Erythroblast (primary cell): ENCODE results near the gene ARSB.

Experiments
- GATA1 ChIP-seq: IDR thresholded peaks from 2 replicates; pipeline ENCODE4 v1.6.1; 2011; ENCODE audit warnings: low read depth, mild to moderate bottlenecking, control low read depth, low read length, moderate library complexity
- POLR2A ChIP-seq: IDR thresholded peaks from 2 replicates; pipeline ENCODE4 v1.6.1; 2011; ENCODE audit warnings: mild to moderate bottlenecking, low read length

DNA sequence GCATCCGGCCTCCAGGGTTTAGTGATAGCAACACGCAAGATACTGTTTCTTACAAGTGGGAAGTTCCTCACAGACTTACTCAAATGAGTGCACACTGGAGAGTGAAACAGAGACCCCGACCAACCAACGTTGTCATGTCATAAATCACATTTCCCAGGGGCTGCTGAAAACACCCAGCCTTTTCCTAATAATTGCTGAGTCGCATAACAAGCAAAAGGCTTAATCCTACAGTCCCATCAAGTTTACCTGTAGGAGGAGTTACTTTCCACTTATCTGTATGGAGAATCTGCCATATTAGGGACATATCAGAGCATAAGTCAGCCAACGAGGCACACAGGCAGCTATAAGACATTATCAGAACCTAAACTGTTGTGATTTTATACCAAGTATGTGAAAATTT, 180.1 kb downstream of the ARSB start:
- TF ChIP-seq POLR2A (no peak), GATA1 (no peak)
